ENCODE results near the gene LAMP1.

- TF ChIP-seq CTCF (IDR thresholded peaks at IDR 0.05) = no peak
- TF ChIP-seq POLR2AphosphoS5 (IDR thresholded peaks at IDR 0.05) = no peak
Measured at GRCh38 chr13:113320226-113320875, 23.3 kb downstream of the LAMP1 start.
